Sigmoid colon (tissue), 7 donors: ENCODE results near the gene HOXB4. TPM values are rescaled to one million over a fixed set of nuclear protein-coding genes. Genes with fewer than 3 reads are reported as not detected.
A peak's percentile ranks its signal among the peaks of the same experiment; 100 is the strongest.

Experiments used
- DNase-seq: peaks from one replicate; pipeline ENCODE4 v3.0.0-alpha.2; 2019
- H3K27ac ChIP-seq, 4 donors: fragments of 200-600 bp; sonication (generic); one replicate each; pipeline ENCODE4 v1.5.1; 2016 to 2019; ENCODE audit warnings: mild to moderate bottlenecking in 1 of 4
- H3K27me3 ChIP-seq, 3 donors: fragments of 200-600 bp; sonication (generic); one replicate each; pipeline ENCODE4 v1.5.1; 2019; ENCODE audit warnings: mild to moderate bottlenecking in 1 of 3
- H3K36me3 ChIP-seq, 4 donors: fragments of 200-600 bp; sonication (generic); one replicate each; pipeline ENCODE4 v1.5.1; 2016 to 2019
- H3K4me1 ChIP-seq, 4 donors: fragments of 200-600 bp; sonication (generic); one replicate each; pipeline ENCODE4 v1.5.1; 2017 to 2019
- H3K4me3 ChIP-seq, 4 donors: fragments of 200-600 bp; sonication (generic); one replicate each; pipeline ENCODE4 v1.5.1; 2017 to 2019; ENCODE audit warnings: mild to moderate bottlenecking in 2 of 4, moderate library complexity in 1 of 4
- H3K9me3 ChIP-seq, 4 donors: fragments of 200-600 bp in 3 of 4; sonication (generic) in 3 of 4; one replicate each; pipeline versions ENCODE4 v1.5.1 to v1.6.1; 2013 to 2019
- CTCF ChIP-seq, 4 experiments: fragments of 450-650 bp in 3 of 4; fragments of 200-600 bp in 1 of 4; IDR thresholded peaks; one replicate each; pipeline ENCODE4 v1.5.1; 2016 to 2019; ENCODE audit warnings: antibody characterized with exemption in 4 of 4, mild to moderate bottlenecking in 3 of 4, moderate library complexity in 2 of 4
- EP300 ChIP-seq, 4 donors: sonication (generic); formaldehyde crosslinking; IDR thresholded peaks; one replicate each; pipeline ENCODE4 v1.6.1; 2017; ENCODE audit warnings: antibody characterized with exemption in 4 of 4
- POLR2A ChIP-seq, 2 donors: fragments of 450-650 bp; IDR thresholded peaks; one replicate each; pipeline ENCODE4 v1.6.1; 2016; ENCODE audit warnings: antibody characterized with exemption in 2 of 2, mild to moderate bottlenecking in 2 of 2, moderate library complexity in 2 of 2
- POLR2AphosphoS5 ChIP-seq, 4 donors: sonication (generic); formaldehyde crosslinking; IDR thresholded peaks; one replicate each; pipeline ENCODE4 v1.6.1; 2017; ENCODE audit warnings: antibody characterized with exemption in 4 of 4
- WGBS, 2 donors: extraction: QIAGEN DNeasy Blood & Tissue Kit; methylation state at CpG; one replicate each; pipeline ENCODE4 v1.1.7; 2013; 5-methylcytosine and 5-hydroxymethylcytosine counted together
- intact Hi-C: fragments of 100-400 bp; cut with DNase I; formaldehyde crosslinking; loops from one replicate; pipeline ENCODE4 v1.15.1; 2023
- polyA plus RNA-seq, 3 donors: library from polyadenylated mRNA; stranded (reverse); fragments of 200-250 nt; gene quantifications; one replicate each; pipeline ENCODE4 v1.2.3, GENCODE V29; 2013
- total RNA-seq, 4 donors: library from RNA; depleted of rRNA; stranded (reverse); fragments of >200 nt; gene quantifications; one replicate each; pipeline ENCODE4 v1.1.0, GENCODE V29; 2016
- donor health status: healthy with polysubstance abuse.
- donor health status: Bipolar disorder and iron deficiency.
- donor health status: healthy.

HOXB4 gene
- total and polyA plus RNA-seq, 7 donors: 0.23 to 8.3 (median 4.6) TPM

GRCh38 chr17:48564188-48565021, 13.7 kb downstream of the HOXB4 start:
- TF ChIP-seq CTCF (IDR thresholded peaks at IDR 0.05): no peak
- TF ChIP-seq POLR2AphosphoS5 (IDR thresholded peaks at IDR 0.05): peak in 3 of 4 donors; percentile 16 to 69 (median 54)
- intact Hi-C loops: no loop called here
- H3K9me3 ChIP-seq: no peaks in the 10 kb centered on the region
- peak overlapping the region; percentile 32 to 52 (median 48) for H3K4me3 ChIP-seq
- H3K27me3 ChIP-seq: no peaks in the 10 kb centered on the region
- H3K27ac ChIP-seq: peak overlapping the region; percentile 94 to 99 (median 96)
- peak; percentile 84 for DNase-seq
- H3K36me3 ChIP-seq: no peaks in the 10 kb centered on the region
- 60 to 80% methylated on average over 73 of the region's 73 CpGs for WGBS, 2 donors
- H3K4me1 ChIP-seq: peaks cover 0 to 100% (median 99%) of the 10 kb centered on the region in 4 donors

- no peak for DNase-seq
- 80 to 90% methylated on average over 10 of the region's 10 CpGs for WGBS, 2 donors
- Histone ChIP-seq H3K4me1 (peaks cover 0 to 100% (median 99%) of the 10 kb centered on the region in 4 donors), H3K9me3 (no peaks in the 10 kb centered on the region), H3K36me3 (no peaks in the 10 kb centered on the region), H3K27me3 (no peaks in the 10 kb centered on the region), H3K27ac (peak overlapping the region; percentile 94 to 99 (median 96)), H3K4me3 (peak overlapping the region; percentile 32 to 52 (median 48))
- intact Hi-C loops: no loop called here
- TF ChIP-seq POLR2AphosphoS5 (IDR thresholded peaks at IDR 0.05) (no peak), CTCF (IDR thresholded peaks at IDR 0.05) (no peak), EP300 (IDR thresholded peaks at IDR 0.05) (no peak)
These were observed 14.3 kb downstream of the HOXB4 start for GRCh38 chr17:48563867-48564187.

DNA sequence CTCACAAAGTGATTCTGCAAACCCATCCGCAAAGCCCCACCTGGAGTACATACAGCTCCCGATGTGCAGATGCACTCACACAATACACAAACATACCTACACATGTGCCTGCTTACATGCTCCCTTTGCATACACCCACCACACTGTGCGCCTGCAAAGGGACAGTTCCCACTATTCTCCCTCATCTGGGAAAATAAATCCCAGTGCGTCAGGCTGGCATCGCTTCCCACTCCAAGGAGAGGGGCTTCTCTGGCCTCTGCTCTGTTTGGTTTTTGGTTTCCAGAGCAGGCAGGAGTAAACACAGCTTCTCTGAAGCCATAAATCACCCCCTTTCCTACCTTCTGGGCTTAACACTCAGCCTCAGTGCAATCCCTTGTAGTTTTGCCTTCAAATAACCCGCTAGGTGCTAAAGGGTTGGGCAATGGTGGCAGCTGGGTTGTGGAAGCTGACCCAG, 14.7 kb downstream of the HOXB4 start:
- intact Hi-C loops: no loop called here
- TF ChIP-seq EP300 (IDR thresholded peaks at IDR 0.05): no peak
- TF ChIP-seq POLR2AphosphoS5 (IDR thresholded peaks at IDR 0.05): peak in 2 of 4 donors; percentile 21 to 23
- WGBS, 2 donors: 85 to 88% methylated on average over 6 of the region's 6 CpGs
- peak overlapping the region; percentile 94 to 99 (median 96) for H3K27ac ChIP-seq
- H3K9me3 ChIP-seq: no peaks in the 10 kb centered on the region
- no peaks in the 10 kb centered on the region for H3K27me3 ChIP-seq
- H3K4me1 ChIP-seq: peaks cover 0 to 100% (median 99%) of the 10 kb centered on the region in 4 donors
- peak overlapping the region; percentile 32 to 52 (median 48) for H3K4me3 ChIP-seq
- no peaks in the 10 kb centered on the region for H3K36me3 ChIP-seq
- no peak for DNase-seq

DNA sequence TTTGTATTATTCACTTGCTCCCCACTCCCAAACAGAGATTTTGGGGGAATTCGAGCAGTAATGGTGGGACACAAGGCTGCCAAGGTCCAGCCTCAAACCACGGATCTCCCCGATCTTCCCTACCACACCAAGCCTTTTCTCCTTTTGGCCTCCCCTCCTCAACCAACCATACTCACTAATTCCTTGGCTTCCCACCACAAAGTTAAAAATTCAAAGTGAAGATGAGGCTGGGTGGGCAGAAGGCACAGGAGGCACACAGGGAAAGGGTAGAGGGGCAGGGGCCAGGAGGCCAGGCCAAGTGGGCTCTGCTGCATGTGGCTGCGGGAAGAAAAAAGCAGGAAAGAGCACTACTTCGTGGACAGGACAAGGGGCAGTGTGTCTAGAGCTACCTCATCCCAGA, 15.2 kb downstream of the HOXB4 start:
- no peaks in the 10 kb centered on the region for H3K36me3 ChIP-seq
- 83 to 89% methylated on average over 5 of the region's 5 CpGs for WGBS, 2 donors
- H3K4me3 ChIP-seq: peak overlapping the region in 2 of 4 donors; percentile 49 to 52
- no peak for TF ChIP-seq POLR2A (IDR thresholded peaks at IDR 0.05)
- no peak for TF ChIP-seq CTCF (IDR thresholded peaks at IDR 0.05)
- no peak for TF ChIP-seq POLR2AphosphoS5 (IDR thresholded peaks at IDR 0.05)
- TF ChIP-seq EP300 (IDR thresholded peaks at IDR 0.05): no peak
- no peak for DNase-seq
- H3K4me1 ChIP-seq: peaks cover 0 to 100% (median 99%) of the 10 kb centered on the region in 4 donors
- no peaks in the 10 kb centered on the region for H3K9me3 ChIP-seq
- intact Hi-C loops: no loop called here
- no peaks in the 10 kb centered on the region for H3K27me3 ChIP-seq
- peak overlapping the region; percentile 94 to 99 (median 96) for H3K27ac ChIP-seq

DNA sequence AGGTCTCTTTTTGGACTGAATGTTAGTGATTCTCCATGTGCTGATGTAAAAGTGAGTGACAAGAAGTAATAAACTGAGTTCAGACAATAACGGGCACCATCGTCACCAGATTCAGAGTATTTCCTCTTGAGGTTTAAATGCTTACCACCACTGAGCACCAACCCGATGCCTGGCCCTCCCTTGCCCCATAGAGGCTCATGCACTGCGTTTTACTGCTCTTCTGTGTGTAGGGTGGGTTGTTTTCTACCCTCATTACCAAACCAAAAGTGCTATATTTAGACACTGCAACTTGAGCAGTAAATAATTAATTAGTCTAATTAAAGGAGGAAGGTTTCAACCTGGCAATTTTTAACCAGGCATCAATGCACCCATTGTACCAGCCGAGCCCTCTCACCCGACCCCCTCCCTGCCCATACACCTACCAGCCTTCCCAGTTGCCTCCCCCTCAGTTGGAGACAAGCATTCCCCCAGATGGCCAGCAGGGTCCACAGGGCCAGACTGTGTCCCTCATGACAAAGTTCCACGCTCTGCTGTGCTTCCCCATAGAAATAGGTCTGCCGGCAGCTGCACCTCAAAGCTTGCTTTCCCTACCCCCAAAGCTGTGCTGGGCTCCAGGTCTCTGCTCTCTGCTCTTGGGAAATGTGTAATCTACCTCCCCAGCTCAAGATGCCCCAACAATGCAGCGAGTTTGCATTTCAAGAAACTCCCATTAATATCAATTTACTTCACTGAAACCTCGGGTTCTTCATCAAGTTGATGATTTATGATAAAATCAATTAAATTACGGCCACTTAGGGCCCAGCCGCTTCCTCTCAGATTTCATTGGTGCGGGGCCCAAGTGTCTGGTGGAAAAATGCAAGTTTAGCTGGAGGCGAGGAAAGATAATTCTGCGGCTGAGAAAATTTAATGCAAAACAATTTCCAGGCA, 16.0 kb downstream of the HOXB4 start:
- peak overlapping the region; percentile 94 to 99 (median 96) for H3K27ac ChIP-seq
- intact Hi-C loops: no loop called here
- DNase-seq: no peak
- peaks cover 0 to 100% (median 99%) of the 10 kb centered on the region in 4 donors for H3K4me1 ChIP-seq
- TF ChIP-seq POLR2AphosphoS5 (IDR thresholded peaks at IDR 0.05): no peak
- peak in 2 of 4 experiments; percentile 11 to 38 for TF ChIP-seq CTCF (IDR thresholded peaks at IDR 0.05)
- TF ChIP-seq POLR2A (IDR thresholded peaks at IDR 0.05): no peak
- TF ChIP-seq EP300 (IDR thresholded peaks at IDR 0.05): no peak
- H3K27me3 ChIP-seq: no peaks in the 10 kb centered on the region
- 67% methylated on average over 15 of the region's 15 CpGs for WGBS, 2 donors
- no peaks in the 10 kb centered on the region for H3K9me3 ChIP-seq
- H3K36me3 ChIP-seq: no peaks in the 10 kb centered on the region
- H3K4me3 ChIP-seq: no peak overlapping the region
